Activated CD8-positive, alpha-beta T cell treated with anti-CD3 and anti-CD28 coated beads for 36 hours (primary cell): Measurements from ENCODE around the gene IFI30. TPM values are rescaled to one million over a fixed set of nuclear protein-coding genes. Genes with fewer than 3 reads are reported as not detected.

Source experiments
- ATAC-seq: fragments of 200-7000 bp; cut with Tn5 transposase; one replicate; pipeline ENCODE4 v1.10.0; 2021; ENCODE audit warnings: mild to moderate bottlenecking, moderate library complexity
- CTCF ChIA-PET: fragments of 350-600 bp; sonication (Branson Sonifier 250); formaldehyde crosslinking; loops from one replicate; lab custom pipeline; 2021; ENCODE audit warnings: antibody characterized with exemption; lab: Charles Lee
- POLR2A ChIA-PET: fragments of 350-600 bp; sonication (Branson Sonifier 250); formaldehyde crosslinking; loops from one replicate; lab custom pipeline; 2021; ENCODE audit warnings: antibody characterized with exemption; lab: Charles Lee
- DNase-seq: peaks from one replicate; pipeline ENCODE4 v3.0.0-alpha.2; 2020
- H3K27ac Mint-ChIP-seq: one replicate; pipeline ENCODE4 v1.8.0; 2021; ENCODE audit warnings: mild to moderate bottlenecking, mixed read lengths
- H3K27me3 Mint-ChIP-seq: one replicate; pipeline ENCODE4 v1.8.0; 2021; ENCODE audit warnings: mixed read lengths
- H3K36me3 Mint-ChIP-seq: one replicate; pipeline ENCODE4 v1.8.0; 2021; ENCODE audit warnings: low read depth, mixed read lengths
- H3K4me1 Mint-ChIP-seq: one replicate; pipeline ENCODE4 v1.8.0; 2021; ENCODE audit warnings: low read depth, mixed read lengths
- H3K4me3 Mint-ChIP-seq: one replicate; pipeline ENCODE4 v1.8.0; 2021; ENCODE audit warnings: mild to moderate bottlenecking, moderate library complexity, mixed read lengths
- H3K9me3 Mint-ChIP-seq: one replicate; pipeline ENCODE4 v1.8.0; 2021; ENCODE audit warnings: mixed read lengths
- intact Hi-C: fragments of 100-400 bp; cut with micrococcal nuclease; formaldehyde crosslinking; loops from one replicate; pipeline ENCODE4 v1.10.0; 2022
- total RNA-seq, 2 experiments: library from RNA; stranded (reverse); gene quantifications; one replicate each; pipeline ENCODE4 v1.2.3, GENCODE V29; 2021
- TF ChIP-seq, protein P1 (sequence below): fragments of 200-600 bp; IDR thresholded peaks from one replicate; pipeline ENCODE4 v1.8.0; 2022; ENCODE audit warnings: antibody characterized with exemption, mild to moderate bottlenecking

Gene IFI30
- total RNA-seq, 2 experiments from 2014 or later, result 21.9 to 22.9 TPM

DNA sequence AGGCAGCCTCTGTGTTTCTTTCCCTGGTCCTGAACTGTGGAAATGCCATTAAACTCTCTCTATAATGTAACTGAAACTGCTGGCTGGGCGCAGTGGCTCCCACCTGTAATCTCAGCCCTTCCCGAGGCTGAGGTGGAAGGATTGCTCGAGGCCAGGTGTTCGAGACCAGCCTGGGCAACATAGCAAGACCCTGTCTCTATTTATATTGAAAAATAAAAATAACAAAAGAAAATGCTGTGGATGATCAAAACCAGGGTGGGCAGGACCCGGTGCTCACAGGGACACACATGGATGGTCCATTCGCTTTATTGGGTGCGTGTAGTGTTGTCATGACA, 22.9 kb downstream of the IFI30 start:
- TF ChIP-seq, protein P1, sequence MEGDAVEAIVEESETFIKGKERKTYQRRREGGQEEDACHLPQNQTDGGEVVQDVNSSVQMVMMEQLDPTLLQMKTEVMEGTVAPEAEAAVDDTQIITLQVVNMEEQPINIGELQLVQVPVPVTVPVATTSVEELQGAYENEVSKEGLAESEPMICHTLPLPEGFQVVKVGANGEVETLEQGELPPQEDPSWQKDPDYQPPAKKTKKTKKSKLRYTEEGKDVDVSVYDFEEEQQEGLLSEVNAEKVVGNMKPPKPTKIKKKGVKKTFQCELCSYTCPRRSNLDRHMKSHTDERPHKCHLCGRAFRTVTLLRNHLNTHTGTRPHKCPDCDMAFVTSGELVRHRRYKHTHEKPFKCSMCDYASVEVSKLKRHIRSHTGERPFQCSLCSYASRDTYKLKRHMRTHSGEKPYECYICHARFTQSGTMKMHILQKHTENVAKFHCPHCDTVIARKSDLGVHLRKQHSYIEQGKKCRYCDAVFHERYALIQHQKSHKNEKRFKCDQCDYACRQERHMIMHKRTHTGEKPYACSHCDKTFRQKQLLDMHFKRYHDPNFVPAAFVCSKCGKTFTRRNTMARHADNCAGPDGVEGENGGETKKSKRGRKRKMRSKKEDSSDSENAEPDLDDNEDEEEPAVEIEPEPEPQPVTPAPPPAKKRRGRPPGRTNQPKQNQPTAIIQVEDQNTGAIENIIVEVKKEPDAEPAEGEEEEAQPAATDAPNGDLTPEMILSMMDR, result no peak
- H3K4me3 Mint-ChIP-seq, result no peak overlapping the region
- ChIA-PET POLR2A (interaction anchor here (0.6 kb wide), 1 partner anchor 103 kb away, joined by 3 read pairs; no protein-coding TSS in a partner anchor), CTCF (interaction anchor here (1.3 kb wide), 1 partner anchor 56 kb away, joined by 3 read pairs; no protein-coding TSS in a partner anchor)
- H3K9me3 Mint-ChIP-seq, result no peaks in the 10 kb centered on the region
- H3K27ac Mint-ChIP-seq, result no peak overlapping the region
- intact Hi-C loops, result no loop called here
- H3K27me3 Mint-ChIP-seq, result no peaks in the 10 kb centered on the region
- H3K4me1 Mint-ChIP-seq, result peaks cover 20% of the 10 kb centered on the region
- peaks cover 13% of the 10 kb centered on the region for H3K36me3 Mint-ChIP-seq
- ATAC-seq (no peak), DNase-seq (no peak)

DNA sequence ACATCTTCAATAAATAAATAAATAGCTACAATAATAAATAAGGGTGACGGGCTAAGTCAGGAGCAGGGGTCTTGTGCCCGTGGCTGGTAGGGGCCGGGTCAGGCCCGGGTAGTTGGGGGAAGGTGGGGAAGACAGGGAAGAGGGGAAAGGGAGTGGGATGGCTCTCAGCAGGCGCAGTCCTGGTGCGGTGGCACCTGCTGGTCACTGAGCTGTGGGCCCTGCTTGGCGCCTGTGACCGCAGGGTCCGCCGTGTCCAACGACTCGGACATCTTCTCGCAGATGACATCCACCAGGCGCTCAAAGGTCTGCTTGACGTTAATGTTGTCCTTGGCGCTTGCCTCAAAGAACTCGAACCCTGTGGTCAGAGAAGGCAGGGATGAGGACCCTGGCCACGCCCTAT, 23.7 kb downstream of the IFI30 start:
- intact Hi-C loops, result no loop called here
- Mint-ChIP-seq H3K36me3 (peaks cover 19% of the 10 kb centered on the region), H3K9me3 (no peaks in the 10 kb centered on the region), H3K27ac (no peak overlapping the region), H3K4me1 (peaks cover 18% of the 10 kb centered on the region), H3K4me3 (no peak overlapping the region), H3K27me3 (no peaks in the 10 kb centered on the region)
- TF ChIP-seq, protein P1, result no peak
- ChIA-PET CTCF (interaction anchor here (1.0 to 1.3 kb wide), 2 partner anchors 11 to 56 kb away, joined by 3 read pairs; no protein-coding TSS in a partner anchor), POLR2A (no interaction called here)
- DNase-seq, result no peak
- ATAC-seq, result no peak

DNA sequence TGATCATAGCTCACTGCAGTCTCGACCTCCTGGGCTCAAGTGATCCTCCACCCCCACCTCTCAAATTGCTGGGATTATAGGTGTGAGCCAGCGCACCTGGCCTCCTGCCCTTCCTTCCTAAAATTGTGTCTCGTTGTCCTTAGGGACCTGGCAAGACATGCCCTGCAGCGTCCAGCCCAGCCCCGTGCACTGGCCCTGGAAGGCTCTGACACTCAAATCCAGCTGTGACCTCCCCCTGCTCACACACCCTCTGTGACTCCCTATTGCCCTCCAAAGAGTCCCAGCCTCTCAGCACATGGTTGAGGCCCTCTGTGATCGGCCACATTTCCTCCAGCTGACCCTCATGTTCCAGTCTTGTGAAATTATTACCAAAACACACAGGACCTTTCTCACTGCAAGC, 24.3 kb downstream of the IFI30 start:
- Mint-ChIP-seq H3K27ac (no peak overlapping the region), H3K36me3 (peaks cover 22% of the 10 kb centered on the region), H3K27me3 (no peaks in the 10 kb centered on the region), H3K9me3 (no peaks in the 10 kb centered on the region), H3K4me1 (peaks cover 22% of the 10 kb centered on the region), H3K4me3 (no peak overlapping the region)
- DNase-seq (no peak), ATAC-seq (no peak)
- CTCF ChIA-PET, result interaction anchor here (1.0 kb wide), 2 partner anchors 10 to 190 kb away, joined by 3 read pairs; no protein-coding TSS in a partner anchor
- POLR2A ChIA-PET, result no interaction called here
- intact Hi-C loops, result no loop called here
- TF ChIP-seq, protein P1, result no peak

GRCh38 chr19:18198374-18198773, 24.8 kb downstream of the IFI30 start:
- peaks cover 22% of the 10 kb centered on the region for H3K36me3 Mint-ChIP-seq
- POLR2A ChIA-PET, result no interaction called here

DNA sequence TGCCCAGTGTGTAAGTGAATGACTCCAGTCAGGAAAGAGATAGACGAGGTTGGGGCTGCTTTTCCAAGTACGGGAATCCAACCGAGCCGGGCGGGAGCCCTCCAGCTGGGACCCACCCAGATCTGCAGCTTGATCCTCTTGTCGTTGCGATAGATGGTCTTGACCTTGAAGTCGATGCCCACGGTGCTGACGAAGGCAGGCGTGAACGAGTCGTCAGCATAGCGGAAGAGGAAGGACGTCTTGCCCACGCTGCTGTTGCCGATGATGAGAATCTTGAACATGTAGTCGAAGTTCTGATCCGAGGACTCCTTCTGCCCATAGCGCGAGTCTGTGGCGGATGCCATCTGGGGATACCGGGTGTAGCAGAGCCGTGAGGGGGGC, 28.8 kb downstream of the IFI30 start:
- H3K4me1 Mint-ChIP-seq, result peaks cover 21% of the 10 kb centered on the region
- ChIA-PET POLR2A (interaction anchor here (3.2 kb wide), 1 partner anchor 78 kb away, joined by 20 read pairs; the partner anchor contains the start of gene JUND), CTCF (interaction anchor here (0.6 to 11.3 kb wide), 4 partner anchors 10 to 51 kb away, joined by 3 to 185 read pairs (median 4); partner anchors contain the start of gene MPV17L2)
- H3K27ac Mint-ChIP-seq, result no peak overlapping the region
- intact Hi-C loops, result no loop called here
- H3K4me3 Mint-ChIP-seq, result peak overlapping the region; percentile 98
- no peak for DNase-seq
- no peak for ATAC-seq
- TF ChIP-seq, protein P1, result no peak
- H3K36me3 Mint-ChIP-seq, result peaks cover 22% of the 10 kb centered on the region
- H3K9me3 Mint-ChIP-seq, result no peaks in the 10 kb centered on the region
- H3K27me3 Mint-ChIP-seq, result peaks cover 1% of the 10 kb centered on the region

More at GRCh38 chr19:18198374-18198773, 24.8 kb downstream of the IFI30 start:
- no peak for DNase-seq
- no peak for ATAC-seq
- Mint-ChIP-seq H3K27ac (no peak overlapping the region), H3K9me3 (no peaks in the 10 kb centered on the region), H3K4me3 (no peak overlapping the region), H3K27me3 (no peaks in the 10 kb centered on the region), H3K4me1 (peaks cover 26% of the 10 kb centered on the region)
- TF ChIP-seq, protein P1, result no peak
- intact Hi-C loops, result no loop called here
- CTCF ChIA-PET, result interaction anchor here (1.0 kb wide), 2 partner anchors 10 to 190 kb away, joined by 3 read pairs; no protein-coding TSS in a partner anchor
